ENCODE measurements around the gene SPDEF.

SPDEF gene

DNA sequence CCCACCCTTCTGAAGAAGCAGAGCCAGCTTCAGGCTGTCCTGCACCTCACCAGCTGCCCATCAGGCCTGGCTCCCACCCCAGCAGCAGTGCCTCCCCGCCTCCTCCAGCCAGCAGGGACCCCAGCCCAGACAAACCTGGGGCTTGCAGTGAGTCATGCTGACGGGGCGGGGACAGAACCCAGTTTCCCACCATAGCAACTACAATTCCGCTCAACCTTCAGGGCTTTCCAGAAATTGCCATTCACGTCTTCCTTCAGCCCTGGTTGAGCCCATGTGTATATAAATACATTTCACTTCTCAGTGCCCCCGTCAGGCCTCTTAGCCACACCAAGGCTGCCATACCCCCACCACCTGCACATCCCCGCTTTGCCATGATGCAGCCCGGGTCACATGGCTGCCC lies 4.4 kb downstream of the SPDEF start:
- TF ChIP-seq, protein P1, sequence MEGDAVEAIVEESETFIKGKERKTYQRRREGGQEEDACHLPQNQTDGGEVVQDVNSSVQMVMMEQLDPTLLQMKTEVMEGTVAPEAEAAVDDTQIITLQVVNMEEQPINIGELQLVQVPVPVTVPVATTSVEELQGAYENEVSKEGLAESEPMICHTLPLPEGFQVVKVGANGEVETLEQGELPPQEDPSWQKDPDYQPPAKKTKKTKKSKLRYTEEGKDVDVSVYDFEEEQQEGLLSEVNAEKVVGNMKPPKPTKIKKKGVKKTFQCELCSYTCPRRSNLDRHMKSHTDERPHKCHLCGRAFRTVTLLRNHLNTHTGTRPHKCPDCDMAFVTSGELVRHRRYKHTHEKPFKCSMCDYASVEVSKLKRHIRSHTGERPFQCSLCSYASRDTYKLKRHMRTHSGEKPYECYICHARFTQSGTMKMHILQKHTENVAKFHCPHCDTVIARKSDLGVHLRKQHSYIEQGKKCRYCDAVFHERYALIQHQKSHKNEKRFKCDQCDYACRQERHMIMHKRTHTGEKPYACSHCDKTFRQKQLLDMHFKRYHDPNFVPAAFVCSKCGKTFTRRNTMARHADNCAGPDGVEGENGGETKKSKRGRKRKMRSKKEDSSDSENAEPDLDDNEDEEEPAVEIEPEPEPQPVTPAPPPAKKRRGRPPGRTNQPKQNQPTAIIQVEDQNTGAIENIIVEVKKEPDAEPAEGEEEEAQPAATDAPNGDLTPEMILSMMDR (IDR thresholded peaks at IDR 0.05; ENCODE audit: control extremely low read depth, extremely low read depth, low read depth, missing control alignments) = no peak
- POLR2A ChIA-PET = no interaction called here
- CTCF ChIA-PET = no interaction called here
- no peak for DNase-seq (ENCODE audit: extremely low spot score)

DNA sequence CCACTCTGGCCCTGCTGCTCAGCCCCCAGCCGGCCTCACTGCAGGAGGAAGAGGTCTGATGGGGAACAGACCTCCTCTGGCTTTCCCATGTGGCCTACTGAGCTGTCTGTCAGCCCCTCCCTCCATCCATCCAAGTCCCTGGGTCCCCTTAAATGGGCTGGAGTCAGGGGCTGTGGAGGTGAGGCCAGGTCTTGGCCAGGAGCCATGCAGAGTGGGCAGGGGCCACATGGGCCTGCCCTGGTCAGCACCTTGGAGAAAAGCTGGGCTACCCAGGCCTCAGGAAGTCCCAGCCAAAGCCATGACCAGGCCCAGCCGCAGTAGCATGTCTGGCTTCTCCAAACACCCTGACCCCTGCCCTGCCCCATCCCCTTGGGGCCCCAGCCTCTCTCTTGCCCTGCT lies 6.3 kb downstream of the SPDEF start:
- DNase-seq (ENCODE audit: extremely low spot score) = no peak
- POLR2A ChIA-PET = no interaction called here
- CTCF ChIA-PET = interaction anchor here (1.2 kb wide), 1 partner anchor 90 kb away, joined by 3 read pairs; no protein-coding TSS in a partner anchor
- TF ChIP-seq, protein P1 (IDR thresholded peaks at IDR 0.05; ENCODE audit: control extremely low read depth, extremely low read depth, low read depth, missing control alignments) = no peak

DNA sequence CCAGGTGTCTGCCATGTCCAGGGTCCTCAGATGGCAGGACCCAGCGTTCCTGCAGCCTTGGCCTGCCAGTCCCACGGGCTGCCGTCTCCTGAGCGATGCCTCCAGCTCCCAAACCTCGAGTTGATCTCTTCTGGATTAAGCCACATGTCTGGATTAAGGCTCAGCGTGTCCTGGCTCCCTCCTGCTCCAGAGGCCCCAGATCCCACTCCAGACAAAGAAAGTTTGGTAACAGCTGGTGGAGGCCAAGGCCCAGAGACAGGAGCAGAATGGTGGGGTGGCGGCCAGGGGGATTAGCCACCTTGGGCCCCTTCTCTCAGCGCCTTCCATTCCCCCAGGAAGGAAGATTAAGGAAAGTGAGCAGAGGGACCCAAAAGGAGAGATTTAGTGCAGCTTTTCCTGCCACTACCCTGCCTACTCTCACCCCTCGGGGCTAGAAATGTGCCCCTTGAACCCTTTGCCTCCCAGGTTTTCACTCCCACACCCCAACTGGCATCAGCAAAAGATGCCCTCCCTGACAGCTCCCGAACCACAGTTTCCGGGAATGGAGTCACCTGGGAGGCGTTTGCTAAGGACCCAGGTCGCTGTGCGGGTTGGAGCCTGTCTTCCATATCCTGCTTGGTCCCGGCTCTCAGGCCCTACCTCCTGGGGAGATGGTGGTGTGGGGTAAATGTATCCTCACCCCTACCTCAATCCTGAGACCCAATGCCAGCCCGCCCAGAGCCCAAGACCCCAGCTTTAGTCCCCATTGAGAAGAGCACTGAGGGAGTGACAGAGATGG lies 6.9 kb downstream of the SPDEF start:
- no peak for DNase-seq (ENCODE audit: extremely low spot score)
- CTCF ChIA-PET = interaction anchor here (1.5 kb wide), 2 partner anchors 9 to 22 kb away, joined by 3 read pairs; no protein-coding TSS in a partner anchor
- POLR2A ChIA-PET = no interaction called here
- TF ChIP-seq, protein P1 (IDR thresholded peaks at IDR 0.05; ENCODE audit: control extremely low read depth, extremely low read depth, low read depth, missing control alignments) = no peak

DNA sequence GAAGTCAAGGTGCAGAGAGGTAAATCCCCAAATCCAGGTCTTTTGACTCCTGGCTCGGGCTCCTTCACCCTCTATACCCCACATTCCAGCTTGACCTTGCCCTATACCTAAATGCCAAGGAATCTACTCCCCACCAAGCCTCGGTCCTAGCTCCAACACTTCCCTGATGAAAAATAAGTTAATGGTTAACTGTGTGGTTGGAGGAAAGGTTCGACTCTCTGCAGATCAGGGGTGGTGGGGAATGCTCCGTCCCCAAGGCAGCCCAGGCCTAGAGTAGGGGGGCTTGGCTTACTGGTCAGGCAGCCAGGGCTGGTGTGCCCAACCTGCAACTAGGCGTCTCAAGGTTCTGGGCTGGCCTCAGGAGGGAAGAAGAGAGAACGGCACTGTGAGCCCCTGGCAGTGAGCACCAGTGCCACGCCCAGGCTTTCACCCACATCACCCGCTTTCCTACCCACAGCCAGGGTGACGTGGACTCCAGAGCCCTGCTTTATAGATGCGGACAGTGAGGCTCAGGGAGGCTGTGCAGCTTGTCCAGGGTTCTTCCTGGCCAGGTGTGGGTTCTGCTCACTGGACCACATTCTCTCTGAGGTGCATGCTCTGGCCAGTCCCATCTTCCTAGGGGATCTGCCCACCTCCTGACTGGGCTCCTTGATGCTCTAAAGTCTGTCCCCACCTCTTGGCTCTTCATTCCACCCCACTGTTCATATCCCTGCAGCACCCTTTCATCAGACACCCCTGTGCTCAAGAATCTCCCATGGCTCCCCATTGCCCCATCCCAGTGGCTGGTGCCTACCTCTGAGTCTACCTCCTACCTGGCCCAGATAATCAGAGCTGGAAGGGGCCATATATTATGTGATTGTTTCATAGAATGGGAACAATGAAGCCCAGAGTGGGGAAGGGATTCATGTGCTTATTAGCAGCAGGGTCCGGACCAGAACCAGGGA lies 8.2 kb downstream of the SPDEF start:
- POLR2A ChIA-PET = no interaction called here
- CTCF ChIA-PET = interaction anchor here (1.5 kb wide), 2 partner anchors 10 to 21 kb away, joined by 3 read pairs; no protein-coding TSS in a partner anchor
- DNase-seq (ENCODE audit: extremely low spot score) = no peak
- TF ChIP-seq, protein P1 (IDR thresholded peaks at IDR 0.05; ENCODE audit: control extremely low read depth, extremely low read depth, low read depth, missing control alignments) = no peak

DNA sequence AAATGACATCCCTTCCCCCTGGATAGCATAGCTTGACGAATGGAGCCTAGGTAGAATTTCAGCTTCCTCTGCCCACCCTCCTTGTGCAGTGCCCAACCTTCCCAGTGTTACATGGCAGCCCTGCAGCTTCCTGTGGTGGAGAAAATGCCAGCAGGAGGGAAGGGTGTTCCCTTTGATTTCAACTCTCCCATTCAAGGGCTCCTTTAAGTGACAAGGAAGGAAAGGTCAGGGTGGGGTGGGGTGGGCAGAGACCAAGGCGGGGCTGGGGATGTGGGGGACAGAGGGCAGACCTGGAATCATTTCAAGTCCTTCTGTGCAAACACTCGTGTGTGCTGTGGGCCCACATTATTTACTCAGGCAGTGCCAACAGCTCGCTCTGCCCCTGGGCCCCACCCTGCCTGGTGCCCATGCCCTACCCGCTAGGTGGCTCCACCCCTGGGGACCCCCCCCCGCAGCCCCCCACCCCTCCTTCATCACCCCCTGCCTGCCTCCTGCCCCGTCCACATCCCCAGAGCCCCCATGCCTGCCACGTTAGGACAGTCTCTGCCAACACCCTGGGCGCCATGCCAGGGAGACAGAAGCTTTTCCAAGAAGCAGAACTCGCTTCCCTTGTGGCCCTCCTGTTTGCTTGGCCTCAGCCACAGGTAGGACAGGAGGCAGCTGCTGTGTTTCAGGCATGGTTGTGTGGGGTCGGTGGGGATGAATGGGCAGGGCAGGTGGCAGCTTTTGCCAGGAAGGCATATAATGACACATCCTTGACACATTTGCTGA lies 9.4 kb downstream of the SPDEF start:
- POLR2A ChIA-PET = no interaction called here
- no peak for DNase-seq (ENCODE audit: extremely low spot score)
- CTCF ChIA-PET = no interaction called here
- TF ChIP-seq, protein P1 (IDR thresholded peaks at IDR 0.05; ENCODE audit: control extremely low read depth, extremely low read depth, low read depth, missing control alignments) = no peak
